Endothelial cell (in vitro differentiated cells): ENCODE measurements around the gene RP9. TPM values are rescaled to one million over a fixed set of nuclear protein-coding genes. Genes with fewer than 3 reads are reported as not detected.

ENCODE experiments used
- DNase-seq: peaks from one replicate; pipeline ENCODE4 v3.0.0; 2021; ENCODE audit warnings: low spot score
- H3K27ac Mint-ChIP-seq: one replicate; pipeline ENCODE4 v1.8.0; 2021; ENCODE audit warnings: mixed read lengths, inconsistent platforms; ENCODE audit not compliant: unreplicated experiment
- H3K27me3 Mint-ChIP-seq: one replicate; pipeline ENCODE4 v1.8.0; 2021; ENCODE audit warnings: mild to moderate bottlenecking, moderate library complexity, mixed read lengths, inconsistent platforms; ENCODE audit not compliant: unreplicated experiment
- H3K36me3 Mint-ChIP-seq: one replicate; pipeline ENCODE4 v1.8.0; 2021; ENCODE audit warnings: mild to moderate bottlenecking, low read depth, mixed read lengths, inconsistent platforms; ENCODE audit not compliant: unreplicated experiment
- H3K4me1 Mint-ChIP-seq: one replicate; pipeline ENCODE4 v1.8.0; 2021; ENCODE audit warnings: mild to moderate bottlenecking, mixed read lengths, inconsistent platforms; ENCODE audit not compliant: unreplicated experiment
- H3K4me3 Mint-ChIP-seq: one replicate; pipeline ENCODE4 v1.8.0; 2021; ENCODE audit warnings: mild to moderate bottlenecking, mixed read lengths, inconsistent platforms; ENCODE audit not compliant: unreplicated experiment
- H3K9me3 Mint-ChIP-seq: one replicate; pipeline ENCODE4 v1.8.0; 2021; ENCODE audit warnings: mixed read lengths, inconsistent platforms; ENCODE audit not compliant: unreplicated experiment
- total RNA-seq: library from RNA; stranded (reverse); fragmentation: NEBNext Ultra II Directional; extraction: Animal tissue kit (Norgen Biotek cat#: 25700); gene quantifications from one replicate; pipeline ENCODE4 v1.2.1, GENCODE V29; 2021; ENCODE audit not compliant: unreplicated experiment
- TF ChIP-seq, protein P1 (sequence below): fragments of 200-600 bp; sonication (generic); IDR thresholded peaks from one replicate; pipeline ENCODE4 v1.5.0; 2021; ENCODE audit warnings: antibody characterized with exemption; ENCODE audit not compliant: unreplicated experiment

The RP9 gene
- total RNA-seq, 1 donor from 2014 or later = 25.4 TPM

DNA sequence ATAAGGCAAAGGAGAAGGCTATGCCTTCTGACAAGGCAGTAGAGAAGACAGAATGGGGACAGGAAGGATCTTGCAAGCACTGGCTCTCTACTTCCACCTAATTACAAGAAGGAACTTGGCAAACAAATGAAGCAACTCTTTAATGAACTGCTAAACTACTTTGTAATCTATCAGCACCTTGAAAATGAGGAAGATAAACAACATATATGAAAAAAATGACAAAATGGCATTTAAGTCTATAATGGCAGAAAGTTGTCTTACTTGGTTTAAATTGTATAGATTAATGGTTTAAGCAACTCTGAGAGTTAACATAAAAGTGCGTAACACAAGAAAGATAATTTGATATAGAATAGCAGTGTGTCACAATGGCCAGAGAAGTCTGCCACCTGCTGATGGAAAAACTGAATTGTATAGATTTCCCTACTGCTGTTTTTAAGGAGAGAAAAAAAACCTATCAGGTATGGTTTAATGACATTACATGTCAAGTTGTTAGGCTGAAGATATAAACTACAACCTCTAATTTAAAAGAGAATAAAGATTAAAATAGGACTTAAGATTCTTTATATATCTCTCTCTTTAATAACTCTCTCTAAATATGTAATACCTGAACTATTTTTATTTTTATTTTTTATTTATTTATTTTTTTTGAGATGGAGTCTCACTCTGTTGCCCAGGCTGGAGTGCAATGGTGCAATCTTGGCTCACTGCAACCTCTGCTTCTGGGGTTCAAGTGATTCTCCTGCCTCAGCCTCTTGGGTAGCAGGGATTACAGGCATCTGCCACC, 58.5 kb downstream of the RP9 start:
- Mint-ChIP-seq H3K9me3 (no peaks in the 10 kb centered on the region), H3K4me1 (peaks cover 7% of the 10 kb centered on the region), H3K36me3 (no peaks in the 10 kb centered on the region), H3K4me3 (no peak overlapping the region), H3K27me3 (no peaks in the 10 kb centered on the region), H3K27ac (peak overlapping the region; percentile 17)
- peak; percentile 32 for DNase-seq
- TF ChIP-seq, protein P1, sequence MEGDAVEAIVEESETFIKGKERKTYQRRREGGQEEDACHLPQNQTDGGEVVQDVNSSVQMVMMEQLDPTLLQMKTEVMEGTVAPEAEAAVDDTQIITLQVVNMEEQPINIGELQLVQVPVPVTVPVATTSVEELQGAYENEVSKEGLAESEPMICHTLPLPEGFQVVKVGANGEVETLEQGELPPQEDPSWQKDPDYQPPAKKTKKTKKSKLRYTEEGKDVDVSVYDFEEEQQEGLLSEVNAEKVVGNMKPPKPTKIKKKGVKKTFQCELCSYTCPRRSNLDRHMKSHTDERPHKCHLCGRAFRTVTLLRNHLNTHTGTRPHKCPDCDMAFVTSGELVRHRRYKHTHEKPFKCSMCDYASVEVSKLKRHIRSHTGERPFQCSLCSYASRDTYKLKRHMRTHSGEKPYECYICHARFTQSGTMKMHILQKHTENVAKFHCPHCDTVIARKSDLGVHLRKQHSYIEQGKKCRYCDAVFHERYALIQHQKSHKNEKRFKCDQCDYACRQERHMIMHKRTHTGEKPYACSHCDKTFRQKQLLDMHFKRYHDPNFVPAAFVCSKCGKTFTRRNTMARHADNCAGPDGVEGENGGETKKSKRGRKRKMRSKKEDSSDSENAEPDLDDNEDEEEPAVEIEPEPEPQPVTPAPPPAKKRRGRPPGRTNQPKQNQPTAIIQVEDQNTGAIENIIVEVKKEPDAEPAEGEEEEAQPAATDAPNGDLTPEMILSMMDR = peak; percentile 73

GRCh38 chr7:33048704-33049103, 60.5 kb downstream of the RP9 start:
- Mint-ChIP-seq H3K27me3 (no peaks in the 10 kb centered on the region), H3K4me1 (peaks cover 14% of the 10 kb centered on the region), H3K27ac (no peak overlapping the region), H3K9me3 (no peaks in the 10 kb centered on the region), H3K36me3 (no peaks in the 10 kb centered on the region), H3K4me3 (no peak overlapping the region)
- no peak for DNase-seq
- TF ChIP-seq, protein P1 = no peak

DNA sequence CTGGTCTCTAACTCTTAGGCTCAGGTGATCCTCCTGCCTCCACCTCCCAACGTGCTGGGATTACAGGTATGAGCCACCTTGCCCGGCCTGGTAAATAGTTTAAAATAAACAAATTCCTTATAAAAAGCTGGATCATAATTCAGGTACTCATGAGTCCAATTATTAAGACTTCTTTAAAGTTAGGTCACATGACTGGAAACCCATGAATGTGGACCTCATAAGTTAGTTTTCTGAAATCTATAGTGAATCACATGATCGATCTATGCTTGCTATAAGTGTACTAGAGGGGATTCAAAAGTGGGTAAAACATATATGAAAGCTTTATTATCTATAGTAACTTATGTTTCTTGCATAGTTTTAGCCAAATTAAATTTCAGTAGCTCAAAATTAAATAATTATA, 60.9 kb downstream of the RP9 start:
- Mint-ChIP-seq H3K4me1 (peaks cover 18% of the 10 kb centered on the region), H3K36me3 (no peaks in the 10 kb centered on the region), H3K27ac (no peak overlapping the region), H3K27me3 (no peaks in the 10 kb centered on the region), H3K9me3 (no peaks in the 10 kb centered on the region), H3K4me3 (no peak overlapping the region)
- TF ChIP-seq, protein P1 = no peak
- DNase-seq = no peak

DNA sequence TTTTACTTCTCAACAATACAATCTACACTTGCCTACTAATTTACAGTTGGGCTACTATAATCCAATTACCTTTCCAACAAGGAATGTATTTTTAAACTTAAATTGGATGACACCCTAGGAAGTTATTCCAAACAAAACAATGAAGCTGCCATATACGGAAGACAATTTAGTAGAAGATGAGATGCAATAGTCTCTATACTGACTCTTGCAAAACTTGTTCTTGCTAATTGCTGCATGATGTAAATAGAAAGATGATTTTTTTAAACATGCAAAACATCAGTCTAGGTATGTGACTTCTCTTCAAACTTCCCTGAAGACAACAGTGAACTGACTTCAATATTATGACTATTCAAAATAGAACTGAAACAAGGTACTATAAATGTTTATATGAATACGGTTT, 64.2 kb downstream of the RP9 start:
- H3K4me1 Mint-ChIP-seq = peaks cover 11% of the 10 kb centered on the region
- DNase-seq = no peak
- no peak overlapping the region for H3K4me3 Mint-ChIP-seq
- no peaks in the 10 kb centered on the region for H3K9me3 Mint-ChIP-seq
- H3K36me3 Mint-ChIP-seq = no peaks in the 10 kb centered on the region
- H3K27me3 Mint-ChIP-seq = no peaks in the 10 kb centered on the region
- TF ChIP-seq, protein P1 = no peak
- H3K27ac Mint-ChIP-seq = no peak overlapping the region

Other genes starting within 250 kb of the RP9 start
- 53.6 TPM for gene KBTBD2, start 217.6 kb downstream of the RP9 start, total RNA-seq
- gene FKBP9, start 152.0 kb downstream of the RP9 start, total RNA-seq = 218 TPM
- 31.9 TPM for gene NT5C3A, start 46.6 kb downstream of the RP9 start, total RNA-seq
- gene BBS9, start 20.2 kb upstream of the RP9 start, total RNA-seq = 33.0 TPM